Measurements from ENCODE around the gene KCNJ10.

The KCNJ10 gene

DNA sequence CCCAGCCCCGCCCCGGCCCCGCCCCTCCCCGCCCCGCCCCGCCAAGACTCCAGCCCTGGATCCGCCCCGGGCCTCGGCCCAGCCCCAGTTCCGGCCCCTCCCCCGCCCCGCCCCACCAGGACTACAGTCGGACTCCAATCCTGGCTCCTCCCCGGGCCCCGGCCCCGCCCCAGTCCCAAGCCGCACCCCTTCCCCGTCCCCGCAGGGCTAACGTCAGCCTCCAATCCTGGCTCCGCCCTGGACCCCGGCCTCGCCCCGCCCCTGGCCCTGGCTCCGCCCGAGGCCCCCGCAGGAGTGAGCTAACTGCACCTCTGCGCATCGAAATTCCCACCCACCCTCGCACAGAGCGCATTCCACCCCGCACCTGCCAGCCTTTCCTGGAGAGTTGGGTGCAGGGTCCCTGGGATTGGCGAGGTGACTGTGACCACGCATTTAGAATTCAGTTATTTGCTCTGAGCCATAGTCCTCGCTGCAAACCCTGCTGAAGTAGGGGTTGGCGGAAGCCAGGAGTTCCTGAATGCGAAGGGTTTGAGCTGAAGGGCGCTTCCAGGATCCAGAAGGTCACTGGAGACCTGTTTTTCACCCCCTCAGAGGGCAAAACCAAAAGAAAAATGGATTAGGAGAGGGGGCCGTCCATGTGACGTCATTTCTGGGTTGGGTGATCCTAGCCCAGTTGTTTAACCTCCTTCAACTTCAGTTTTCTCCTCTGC lies 29.0 kb upstream of the KCNJ10 start:
- DNase-seq (ENCODE audit: low spot score): peak; percentile 97

DNA sequence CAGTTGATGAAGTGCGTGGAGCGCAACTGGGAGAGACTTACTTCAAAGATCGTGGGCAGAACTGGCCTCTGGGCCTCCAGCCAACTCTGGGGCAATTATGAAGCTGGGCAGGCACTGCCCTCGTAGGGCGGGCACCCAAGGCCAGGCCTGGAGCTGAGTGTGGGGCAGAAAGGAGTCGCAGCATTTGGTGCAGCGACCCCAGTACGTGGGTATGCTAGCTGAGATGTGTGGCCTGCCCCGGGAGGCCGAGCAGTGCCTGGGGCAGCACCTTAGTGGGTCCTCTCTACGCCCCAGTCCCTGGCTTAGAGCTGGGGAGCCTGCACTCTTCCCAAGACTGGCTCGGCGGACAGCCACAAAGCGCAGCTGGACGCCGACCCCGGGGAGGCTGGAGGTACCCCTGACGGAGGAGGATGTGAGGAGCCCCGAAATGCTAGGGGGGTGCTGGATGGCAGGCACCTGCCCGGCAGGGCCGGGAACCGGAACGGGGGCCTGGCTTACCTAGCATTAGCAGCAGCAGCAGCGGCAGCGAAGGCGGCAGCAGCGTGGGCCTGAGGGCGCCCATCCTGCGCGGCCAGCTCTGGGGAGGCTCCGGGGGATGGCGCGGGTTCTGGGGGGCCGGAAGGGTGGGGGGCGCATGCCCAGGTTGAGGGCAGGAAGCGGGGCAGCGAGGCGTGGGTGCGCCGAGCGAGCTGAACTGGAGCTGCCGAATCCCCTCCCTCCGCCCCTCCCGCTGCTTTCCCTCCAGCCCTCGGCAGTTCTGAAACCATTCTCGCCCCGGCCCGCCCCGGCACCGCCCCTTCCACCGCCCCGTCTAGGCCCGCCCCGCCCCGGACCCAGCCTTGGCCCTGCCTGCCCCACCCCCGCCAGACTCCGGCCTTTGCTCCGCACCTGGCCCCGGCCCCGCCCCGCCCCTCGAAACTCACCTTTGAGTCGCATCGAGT lies 28.2 kb upstream of the KCNJ10 start, which contains the start of gene IGSF8:
IGSF8 (minus strand) TSS at position 709 of the 941 bp plus-strand sequence; CDS start at position 562, 147 bp downstream.
- DNase-seq (ENCODE audit: low spot score): peak; percentile 91

DNA sequence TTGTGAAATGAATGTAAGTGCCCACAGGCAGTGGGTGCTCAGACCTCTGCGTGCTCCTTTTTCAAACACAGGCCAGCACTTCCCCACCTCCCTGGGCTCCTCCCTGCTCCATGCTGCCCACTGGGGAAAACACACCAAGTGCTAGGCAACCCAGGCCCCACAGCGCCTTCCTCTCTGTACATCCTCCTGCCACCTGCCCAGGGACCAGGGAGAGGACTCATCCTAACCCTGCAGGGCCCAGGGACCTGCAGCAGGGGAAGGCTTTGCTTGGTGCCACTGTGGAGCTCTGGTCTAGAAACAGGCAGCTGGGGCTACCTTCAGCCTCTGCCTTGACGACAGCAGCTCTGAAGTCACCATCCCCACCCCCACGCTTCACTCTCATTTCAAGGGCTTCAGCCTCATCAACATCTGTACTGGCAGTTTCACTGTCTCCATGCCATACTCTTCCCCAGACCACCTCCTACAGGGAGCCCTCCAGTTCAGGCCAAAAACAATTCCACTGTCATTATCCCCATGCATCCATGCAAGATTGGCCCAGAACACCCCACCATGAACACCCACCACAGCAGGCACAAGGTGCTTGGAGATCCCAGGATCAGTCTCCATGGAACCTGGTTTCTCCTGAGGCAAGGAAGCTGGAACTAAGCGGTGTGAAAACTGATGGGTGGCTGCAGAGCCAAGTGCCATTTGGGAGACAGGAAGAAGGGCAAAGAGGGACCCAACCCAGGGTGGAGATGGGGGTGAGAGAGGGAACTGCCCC lies 27.4 kb upstream of the KCNJ10 start:
- DNase-seq (ENCODE audit: low spot score): peak; percentile 50

DNA sequence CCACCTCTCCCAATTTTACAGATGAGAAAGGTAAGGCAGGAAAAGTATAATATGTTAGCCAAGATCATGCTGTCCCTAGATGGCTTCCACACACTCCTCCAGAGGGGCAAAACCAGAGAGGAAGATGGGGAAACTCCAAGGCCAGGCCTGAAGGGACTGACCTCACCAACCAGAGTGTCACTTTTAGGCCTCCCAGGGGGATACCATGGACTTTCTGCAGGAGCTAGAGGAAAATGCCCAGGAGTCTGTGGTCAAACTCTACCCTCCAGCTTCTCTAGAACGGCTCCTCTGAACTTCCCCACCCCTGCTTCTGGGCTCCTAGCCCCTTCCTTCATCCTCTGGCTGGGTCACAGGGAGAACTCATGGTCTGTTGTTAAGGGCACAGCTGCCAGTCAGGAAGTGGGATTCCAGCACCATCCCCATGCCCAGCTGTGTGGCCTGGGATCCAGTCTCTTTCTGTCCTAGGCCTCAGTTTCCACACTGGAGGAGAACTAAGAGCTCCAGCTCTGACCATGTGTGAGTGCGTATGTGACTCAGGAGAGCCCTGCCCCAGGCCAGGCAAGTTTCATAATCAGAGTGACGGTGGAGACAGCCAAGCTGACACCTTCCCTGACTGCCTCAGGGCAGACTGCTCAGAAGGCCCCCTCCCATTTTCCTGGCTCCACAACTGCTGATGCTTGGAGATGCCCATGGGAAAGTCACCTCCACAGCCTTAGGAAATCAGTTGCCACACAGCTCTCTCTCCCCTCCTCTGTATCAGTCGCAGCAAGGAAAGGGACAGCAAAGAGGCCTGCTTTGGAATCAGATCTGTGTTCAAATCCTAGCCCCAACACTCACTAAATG lies 26.5 kb upstream of the KCNJ10 start:
- no peak for DNase-seq (ENCODE audit: low spot score)

DNA sequence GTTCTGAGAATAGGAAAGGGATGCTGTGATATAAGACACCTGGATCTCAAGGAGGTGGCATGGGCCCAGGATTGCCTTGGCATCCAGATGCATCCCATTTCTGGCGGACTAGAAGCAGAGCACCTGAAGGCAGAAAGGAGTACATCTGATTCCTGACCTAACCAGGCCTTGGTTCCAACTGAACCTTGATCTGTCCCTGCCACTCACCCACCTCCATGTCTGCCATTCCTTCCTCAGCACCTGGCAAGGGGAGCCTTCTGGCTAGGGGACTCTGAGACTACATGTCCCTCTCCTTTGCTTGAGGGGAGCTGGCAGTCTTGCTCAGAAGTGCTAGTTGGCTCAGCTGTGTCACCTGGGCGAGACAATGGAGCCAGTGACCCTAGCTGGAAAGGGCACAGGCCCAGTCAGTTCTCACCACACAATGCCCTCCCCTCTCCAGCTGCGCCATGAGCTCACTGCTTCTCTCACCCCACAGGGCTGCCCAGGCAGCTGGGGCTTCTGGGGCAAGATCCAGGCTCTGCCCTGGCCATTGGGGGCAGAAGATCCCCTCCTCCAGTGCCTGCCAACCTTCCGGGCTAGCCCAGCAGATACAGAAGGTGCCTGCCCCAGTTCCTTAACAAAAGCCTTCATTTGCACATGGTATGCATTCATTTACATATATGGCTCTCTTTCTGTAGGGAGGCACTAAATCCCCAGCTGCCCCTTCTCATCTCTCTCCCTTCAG lies 25.6 kb upstream of the KCNJ10 start:
- DNase-seq (ENCODE audit: low spot score): no peak

DNA sequence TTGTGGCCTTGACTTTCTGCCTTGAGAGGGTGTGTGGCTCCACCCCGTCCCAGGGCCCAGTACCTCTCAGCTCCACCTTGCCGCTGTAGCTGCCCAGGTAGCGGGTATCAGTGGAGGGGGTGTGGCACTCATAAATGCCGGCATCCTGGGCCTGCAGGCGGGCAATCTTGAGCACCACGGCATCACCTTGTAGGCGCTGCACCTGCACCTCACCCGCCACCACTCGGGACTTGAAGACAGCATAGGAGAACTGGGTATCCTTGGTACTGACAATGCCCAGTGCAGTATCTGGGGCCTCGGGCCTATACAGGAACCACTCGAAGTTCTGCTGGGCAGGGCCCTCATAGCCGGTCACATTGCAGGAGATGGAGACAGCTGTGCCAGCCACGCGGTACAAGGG lies 24.8 kb upstream of the KCNJ10 start:
- no peak for DNase-seq (ENCODE audit: low spot score)

DNA sequence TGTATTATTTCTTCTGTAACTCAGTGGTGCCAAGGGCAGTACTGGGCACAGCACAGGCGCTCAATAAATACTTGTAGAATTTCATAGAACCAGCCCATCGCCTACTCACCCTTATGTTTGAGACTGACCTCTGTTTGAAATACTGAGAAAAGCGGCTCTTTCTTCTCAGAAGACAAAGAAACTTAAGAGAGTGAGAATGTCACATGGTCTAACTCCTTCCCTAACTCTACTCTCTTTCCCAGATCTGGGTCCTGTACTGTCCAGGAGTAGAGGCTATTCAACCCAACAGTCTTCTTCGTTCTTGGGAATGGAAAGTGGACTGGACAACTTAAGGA lies 24.3 kb upstream of the KCNJ10 start:
- DNase-seq (ENCODE audit: low spot score): no peak

DNA sequence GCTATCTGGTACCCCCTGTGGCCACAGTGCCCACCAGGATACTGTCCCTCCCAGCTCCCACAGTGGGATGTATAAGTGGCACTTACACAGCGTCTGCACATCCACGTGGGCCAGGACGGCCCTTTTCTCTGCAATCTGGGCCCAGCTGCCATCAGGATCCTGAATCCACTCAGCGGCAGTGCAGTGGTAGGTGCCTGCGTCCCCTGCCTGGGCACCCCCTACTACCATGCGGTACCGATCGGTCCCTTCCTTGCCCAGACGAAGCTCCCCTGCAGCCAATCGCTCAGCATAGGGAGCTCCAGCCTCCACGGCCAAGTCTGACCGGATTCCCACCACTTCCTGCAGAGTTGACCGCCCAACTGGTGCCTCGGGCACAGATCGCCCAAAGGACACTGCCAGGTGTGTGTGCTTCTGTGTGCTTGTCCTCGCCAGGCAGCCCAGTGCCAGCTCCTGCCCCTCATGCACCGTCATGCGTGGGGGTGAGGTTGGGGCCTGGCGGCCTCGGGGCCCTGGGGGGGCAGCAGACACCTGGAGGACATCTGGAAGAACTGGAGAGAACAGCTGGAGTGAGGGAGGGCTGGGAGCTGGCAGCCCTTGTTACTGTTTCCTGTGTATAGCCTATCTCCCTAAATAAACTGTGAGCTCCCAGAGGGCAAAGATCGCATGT lies 23.8 kb upstream of the KCNJ10 start:
- DNase-seq (ENCODE audit: low spot score): no peak

DNA sequence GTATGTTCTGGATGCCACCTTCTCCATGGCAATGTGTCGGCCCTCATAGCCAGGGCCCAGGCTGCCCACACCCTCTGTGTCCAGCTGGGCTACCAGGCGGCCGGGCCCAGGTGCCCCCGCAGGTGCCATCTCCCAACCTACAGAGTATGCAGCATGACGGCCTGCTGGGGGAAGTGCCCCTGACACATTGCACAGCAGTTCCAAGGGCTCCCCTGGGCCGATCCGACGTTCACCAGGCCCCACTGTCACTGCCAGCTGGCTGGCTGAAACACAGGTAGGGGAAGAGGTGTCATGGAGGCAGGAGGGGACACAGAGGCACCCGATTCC lies 23.1 kb upstream of the KCNJ10 start:
- DNase-seq (ENCODE audit: low spot score): no peak

DNA sequence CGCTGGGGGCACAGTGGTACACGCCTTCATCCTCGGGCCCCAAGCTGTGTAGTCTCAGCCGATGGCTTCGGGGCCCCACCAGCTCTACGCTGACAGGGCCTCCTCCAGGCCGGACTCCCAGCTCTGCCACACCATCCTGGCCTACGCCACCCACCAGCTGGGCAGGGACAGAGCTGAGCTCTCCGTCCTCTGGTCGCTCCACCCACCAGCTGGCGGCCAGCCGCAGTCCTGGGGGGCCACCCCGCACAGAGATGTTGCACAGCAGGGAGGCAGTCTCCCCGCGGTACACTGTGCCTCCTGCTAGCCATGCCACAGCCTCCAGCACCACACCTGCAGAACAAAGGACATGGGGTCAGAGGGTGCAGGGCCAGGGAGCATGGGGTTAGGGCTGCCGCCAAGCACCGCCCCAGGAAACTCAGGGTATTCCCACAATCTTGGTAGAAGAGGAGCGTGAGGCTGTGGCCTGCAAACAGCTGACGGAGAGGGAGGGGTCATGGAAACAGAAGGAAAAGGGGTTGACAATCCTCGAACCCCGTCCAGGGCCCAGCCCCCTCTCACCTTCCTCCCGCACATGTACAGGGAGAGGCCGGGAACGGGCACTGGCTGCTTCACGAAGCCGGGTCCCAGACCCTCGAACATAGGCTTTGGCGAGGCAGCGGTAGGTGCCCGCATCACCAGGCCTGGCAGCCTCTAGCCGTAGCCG lies 22.6 kb upstream of the KCNJ10 start:
- DNase-seq (ENCODE audit: low spot score): no peak

DNA sequence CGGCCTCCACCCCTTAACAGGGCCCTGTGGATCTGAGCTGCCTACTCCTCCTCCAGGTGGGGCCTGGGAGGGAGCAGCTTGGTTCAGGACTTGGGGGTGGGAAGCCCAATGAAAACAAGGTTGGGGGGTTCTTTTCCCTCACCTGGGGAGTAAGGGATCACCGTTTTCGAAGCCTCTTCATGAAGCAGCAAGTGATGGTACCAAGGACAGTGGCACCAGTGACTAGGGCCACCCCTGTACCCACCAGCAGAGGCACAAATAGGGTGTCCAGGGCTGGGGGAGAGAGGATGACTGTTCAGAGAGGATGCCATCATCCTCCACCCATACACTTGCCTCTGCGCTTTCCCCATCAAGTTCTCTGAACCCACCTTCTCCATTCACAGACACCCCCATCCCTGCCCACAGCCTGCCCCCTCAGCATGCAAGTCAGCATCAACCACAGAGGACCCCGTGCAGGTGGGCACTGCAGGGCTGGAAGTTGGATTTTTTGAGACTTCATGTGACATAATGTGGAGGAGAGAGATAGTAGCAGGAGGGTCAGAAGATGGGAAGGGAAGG lies 21.8 kb upstream of the KCNJ10 start:
- DNase-seq (ENCODE audit: low spot score): no peak

DNA sequence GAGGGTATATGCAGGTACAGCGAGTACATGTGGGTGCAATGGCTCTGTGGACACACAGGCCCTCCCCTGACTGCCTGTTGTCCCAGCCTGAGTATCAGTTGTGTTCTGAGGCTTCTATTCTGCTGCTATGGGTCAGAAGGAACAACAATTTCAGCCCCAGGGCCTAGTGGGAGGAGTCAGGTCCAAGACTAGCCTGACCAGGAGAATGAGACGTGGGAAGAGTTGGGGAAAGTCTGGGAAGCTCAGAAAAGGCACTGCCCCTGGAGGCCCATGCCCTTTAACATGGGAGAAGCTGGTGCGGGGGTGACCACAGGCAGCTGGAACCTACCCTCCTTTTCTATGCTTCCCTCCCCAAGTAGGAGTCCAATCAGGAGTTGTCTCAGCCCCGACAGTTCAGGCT lies 20.8 kb upstream of the KCNJ10 start:
- no peak for DNase-seq (ENCODE audit: low spot score)

DNA sequence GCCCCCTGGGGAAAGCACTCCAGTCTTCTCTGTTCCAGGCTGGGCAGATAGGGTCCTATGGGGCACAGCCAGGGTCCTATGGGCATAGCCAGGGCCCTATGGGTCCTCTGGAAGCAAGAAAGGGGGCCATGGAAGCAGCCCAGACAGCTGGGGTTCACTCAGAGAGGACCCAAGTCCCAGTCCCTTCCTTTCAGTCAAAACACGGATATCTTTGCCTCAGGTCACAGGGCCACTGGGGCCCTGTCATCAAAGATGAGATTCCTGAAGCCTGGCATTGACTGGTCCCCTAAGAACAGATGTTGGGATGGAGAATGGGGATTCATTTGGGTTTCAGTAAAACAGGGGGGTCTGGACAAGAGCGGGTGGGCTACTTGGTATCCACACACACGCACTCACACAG lies 19.9 kb upstream of the KCNJ10 start:
- DNase-seq (ENCODE audit: low spot score): no peak

DNA sequence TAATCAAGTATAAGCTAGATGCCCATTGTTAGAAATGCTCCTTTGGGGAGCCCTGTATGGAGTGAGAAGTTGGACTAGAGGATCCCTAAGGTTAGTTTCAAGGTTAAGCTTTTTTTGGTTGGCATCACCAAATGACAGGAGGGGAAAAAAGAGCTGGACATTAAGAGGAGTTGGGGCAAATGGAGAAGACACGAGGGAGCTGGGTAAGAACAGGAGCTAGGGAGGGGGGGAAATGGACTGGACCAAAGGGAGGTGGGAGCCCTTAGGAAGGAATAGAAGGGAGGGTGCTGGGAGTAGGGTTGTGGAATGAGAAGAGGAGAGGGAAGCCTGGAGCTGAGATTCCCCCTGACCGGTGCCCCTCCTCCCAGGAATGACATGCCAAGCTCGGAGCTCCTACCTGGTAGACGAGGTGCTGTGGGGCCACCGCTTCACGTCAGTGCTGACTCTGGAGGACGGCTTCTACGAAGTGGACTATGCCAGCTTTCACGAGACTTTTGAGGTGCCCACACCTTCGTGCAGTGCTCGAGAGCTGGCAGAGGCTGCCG lies 17.2 kb upstream of the KCNJ10 start:
- DNase-seq (ENCODE audit: low spot score): no peak

DNA sequence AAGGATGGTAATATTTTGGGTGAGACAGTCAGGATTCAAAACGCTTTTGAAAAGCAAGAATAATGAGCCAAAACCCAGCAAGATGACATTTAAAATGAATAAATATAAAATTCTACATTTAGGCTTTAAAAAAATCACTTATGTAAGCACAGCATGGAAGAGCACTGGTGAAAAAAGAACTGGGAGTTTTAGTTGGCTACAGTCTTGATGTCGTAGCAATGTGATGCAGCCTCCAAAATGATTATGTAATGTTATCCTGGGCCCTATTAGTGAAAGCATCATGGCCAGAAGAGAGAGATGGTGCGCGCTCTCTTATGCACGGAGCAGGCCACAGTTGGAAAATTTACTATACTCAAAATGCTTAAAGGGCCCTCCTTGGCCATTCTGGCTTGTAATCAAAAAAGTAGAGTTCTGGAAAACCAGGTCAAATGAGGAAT lies 16.5 kb upstream of the KCNJ10 start:
- DNase-seq (ENCODE audit: low spot score): no peak

DNA sequence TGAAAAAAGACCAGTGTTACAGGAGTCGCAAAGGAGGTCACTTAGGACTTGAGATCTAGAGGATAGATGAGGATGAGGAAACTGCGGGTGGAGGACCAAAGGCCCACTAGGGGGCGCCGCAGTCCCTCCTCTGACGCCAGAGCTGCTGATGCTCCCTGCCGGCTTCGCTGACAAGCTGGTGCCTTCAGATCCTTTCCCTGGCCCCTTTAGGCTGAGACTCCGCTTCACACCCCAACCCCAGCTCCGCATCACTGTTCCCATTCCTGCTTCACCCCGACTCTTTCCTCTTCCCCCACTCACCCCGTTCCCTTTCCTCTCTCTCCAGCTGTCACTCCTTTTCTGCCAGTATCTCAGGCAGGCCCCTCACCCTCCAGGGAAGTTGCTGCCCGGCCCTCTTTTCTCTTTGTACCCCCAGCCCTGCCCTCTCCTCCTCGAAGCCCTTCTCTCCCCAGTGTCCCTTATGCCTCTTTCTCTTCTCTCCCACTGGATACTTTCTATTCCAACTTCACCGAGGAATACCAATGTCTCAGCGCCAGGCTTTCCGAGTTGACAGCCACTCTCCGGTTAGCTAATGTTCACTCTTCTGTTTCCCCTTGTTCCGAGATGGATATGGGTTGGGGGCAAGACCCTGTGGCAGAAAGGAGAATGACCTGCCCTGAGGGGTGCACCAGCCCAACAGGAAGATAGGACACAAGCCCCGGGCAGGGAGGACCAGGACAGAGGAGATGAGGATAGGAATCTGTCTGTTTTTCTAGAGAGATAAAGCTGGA lies 15.9 kb upstream of the KCNJ10 start:
- DNase-seq (ENCODE audit: low spot score): peak; percentile 88

DNA sequence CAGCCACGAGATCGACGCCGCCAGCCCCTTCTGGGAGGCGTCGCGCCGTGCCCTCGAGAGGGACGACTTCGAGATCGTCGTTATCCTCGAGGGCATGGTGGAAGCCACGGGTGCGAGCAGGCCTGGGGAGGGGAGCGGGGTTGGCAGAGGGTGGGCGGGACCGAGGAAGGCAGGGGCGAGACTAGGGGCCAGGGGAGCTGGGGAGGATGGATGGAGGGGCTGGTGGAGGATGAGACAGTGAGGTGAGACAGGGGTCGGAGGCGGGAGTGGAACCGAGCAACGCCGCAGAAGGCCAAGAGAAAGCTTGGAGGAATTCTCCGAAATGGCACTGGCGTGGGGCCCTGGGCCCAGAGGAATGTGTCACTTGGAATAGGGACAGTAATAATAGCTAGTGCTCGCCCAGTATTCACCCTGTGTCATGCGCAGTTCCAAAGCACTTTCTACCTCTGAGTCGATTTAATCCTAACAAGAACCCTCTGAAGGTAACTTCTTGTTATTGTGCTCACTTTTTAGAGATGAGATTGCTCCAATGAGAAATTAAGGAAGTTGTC lies 14.9 kb upstream of the KCNJ10 start:
- DNase-seq (ENCODE audit: low spot score): no peak

Measured in NAMALWA (cell line).